H1 (cell line): ENCODE results near the gene CCL24. TPM values are rescaled to one million over a fixed set of nuclear protein-coding genes. Genes with fewer than 3 reads are reported as not detected.
"Not testable (repeated sequence)": the region's sequence is repeated elsewhere in the genome, so short reads cannot be mapped to it uniquely, and the experiment has no call there.

Experiments
- CTCF ChIA-PET: fragments of 300-600 bp; sonication (Branson Sonifier 250); formaldehyde crosslinking; loops from one replicate; lab custom pipeline; 2021; ENCODE audit not compliant: partially characterized antibody; lab: Charles Lee
- POLR2A ChIA-PET: fragments of 300-600 bp; sonication (Branson Sonifier 250); formaldehyde crosslinking; loops from one replicate; lab custom pipeline; 2021; ENCODE audit warnings: inconsistent platforms; ENCODE audit not compliant: partially characterized antibody; lab: Charles Lee
- DNase-seq, 2 experiments: peaks; one replicate each; pipeline versions ENCODE4 v3.0.0 to v3.0.0-alpha.2; 2010 to 2022; ENCODE audit warnings: low spot score in 2 of 2, low read depth in 1 of 2, mixed read lengths in 1 of 2
- FAIRE-seq: peaks from 2 replicates; lab custom pipeline; 2011; peaks lifted over from hg19 to GRCh38; lab: Jason Lieb, UNC
- H2AFZ ChIP-seq: 2 replicates; pipeline ENCODE4 v1.8.1; 2012; ENCODE audit warnings: low read length, inconsistent platforms
- H2AK5ac ChIP-seq: 2 replicates; pipeline ENCODE4 v1.6.1; 2013; ENCODE audit warnings: low read depth, low read length
- H2BK120ac ChIP-seq: replicated peaks from 2 replicates; pipeline ENCODE3; 2013; ENCODE audit warnings: low read depth, low read length, inconsistent platforms
- H2BK12ac ChIP-seq: 2 replicates; pipeline ENCODE4 v1.6.1; 2013; ENCODE audit warnings: low read depth, low read length
- H2BK15ac ChIP-seq: 2 replicates; pipeline ENCODE4 v1.6.1; 2013; ENCODE audit warnings: low read length
- H2BK20ac ChIP-seq: 2 replicates; pipeline ENCODE4 v1.6.1; 2013; ENCODE audit warnings: low read length
- H2BK5ac ChIP-seq: 2 replicates; pipeline ENCODE4 v1.6.1; 2013; ENCODE audit warnings: low read depth, low read length
- H3K14ac ChIP-seq: 2 replicates; pipeline ENCODE4 v1.6.1; 2013; ENCODE audit warnings: inconsistent platforms; ENCODE audit not compliant: insufficient read length
- H3K18ac ChIP-seq: 2 replicates; pipeline ENCODE4 v1.6.1; 2013; ENCODE audit warnings: low read length; ENCODE audit errors: extremely low read depth
- H3K23ac ChIP-seq: 2 replicates; pipeline ENCODE4 v1.6.1; 2013; ENCODE audit warnings: inconsistent platforms; ENCODE audit not compliant: insufficient read length
- H3K23me2 ChIP-seq: 2 replicates; pipeline ENCODE4 v1.6.1; 2013; ENCODE audit warnings: low read depth, low read length
- H3K27ac ChIP-seq: 2 replicates; pipeline ENCODE4 v1.6.1; 2011; ENCODE audit warnings: low read depth, low read length, inconsistent platforms
- H3K27me3 ChIP-seq, 4 experiments: replicated peaks in 1 of 4; 1 replicate in 1 of 4; 2 replicates in 3 of 4; pipeline versions ENCODE4 v1.6.1 to v1.8.1; 2011 to 2013; ENCODE audit warnings: low read length in 3 of 4, mild to moderate bottlenecking in 3 of 4, inconsistent platforms in 2 of 4, mixed read lengths in 2 of 4, moderate library complexity in 1 of 4; ENCODE audit not compliant: control insufficient read depth in 3 of 4, insufficient read depth in 3 of 4; ENCODE audit errors: extremely low read depth in 1 of 4
- H3K36me3 ChIP-seq, 4 experiments: 2 replicates each; pipeline versions ENCODE4 v1.6.1 to v1.8.1; 2011 to 2013; ENCODE audit warnings: mild to moderate bottlenecking in 4 of 4, low read length in 3 of 4, moderate library complexity in 2 of 4, control low read depth in 1 of 4, inconsistent platforms in 1 of 4; ENCODE audit not compliant: insufficient read depth in 4 of 4, control insufficient read depth in 2 of 4
- H3K4ac ChIP-seq: replicated peaks from 2 replicates; pipeline ENCODE3; 2013; ENCODE audit warnings: low read length, low read depth, mixed read lengths, inconsistent platforms; ENCODE audit not compliant: insufficient read length
- H3K4me1 ChIP-seq, 4 experiments: replicated peaks in 1 of 4; 1 replicate in 1 of 4; 2 replicates in 3 of 4; pipeline versions ENCODE4 v1.6.1 to v1.8.1; 2011 to 2013; ENCODE audit warnings: low read length in 3 of 4, inconsistent platforms in 2 of 4, mixed read lengths in 1 of 4; ENCODE audit not compliant: insufficient read depth in 4 of 4, control insufficient read depth in 3 of 4
- H3K4me2 ChIP-seq, 2 experiments: 2 replicates each; pipeline versions ENCODE4 v1.6.1 to v1.8.1; 2011 to 2013; ENCODE audit warnings: low read depth in 2 of 2, low read length in 2 of 2, control low read depth in 1 of 2, inconsistent platforms in 1 of 2, mild to moderate bottlenecking in 1 of 2; ENCODE audit not compliant: insufficient read depth in 1 of 2
- H3K4me3 ChIP-seq, 4 experiments: fragments of 200-600, 300-600 bp in 1 of 4; sonication (generic), shearing (Covaris generic), sonication (Bioruptor Twin) in 1 of 4; 2 replicates each; pipeline versions ENCODE4 v1.5.1 to v1.8.1; 2011 to 2016; ENCODE audit warnings: low read length in 4 of 4, low read depth in 3 of 4, control low read depth in 2 of 4, inconsistent platforms in 2 of 4, mild to moderate bottlenecking in 2 of 4, mixed read lengths in 1 of 4, moderate library complexity in 1 of 4; ENCODE audit not compliant: insufficient read depth in 2 of 4; ENCODE audit errors: extremely low read depth in 1 of 4
- H3K56ac ChIP-seq: replicated peaks from 2 replicates; pipeline ENCODE3; 2013; ENCODE audit warnings: low read depth, mild to moderate bottlenecking, mixed read lengths, low read length, inconsistent platforms; ENCODE audit not compliant: insufficient read length
- H3K79me1 ChIP-seq: 2 replicates; pipeline ENCODE4 v1.6.1; 2013; ENCODE audit warnings: low read depth, low read length, control low read depth
- H3K79me2 ChIP-seq, 2 experiments: 2 replicates each; pipeline versions ENCODE4 v1.6.1 to v1.8.1; 2012 to 2013; ENCODE audit warnings: low read length in 2 of 2, mild to moderate bottlenecking in 2 of 2, inconsistent platforms in 1 of 2; ENCODE audit not compliant: insufficient read depth in 2 of 2, control insufficient read depth in 1 of 2
- H3K9ac ChIP-seq, 4 experiments: replicated peaks in 1 of 4; 1 replicate in 1 of 4; 2 replicates in 3 of 4; pipeline versions ENCODE4 v1.6.1 to v1.8.1; 2011 to 2013; ENCODE audit warnings: low read depth in 3 of 4, low read length in 3 of 4, control low read depth in 2 of 4, mild to moderate bottlenecking in 2 of 4, moderate library complexity in 2 of 4, inconsistent platforms in 1 of 4; ENCODE audit errors: extremely low read depth in 1 of 4
- H3K9me3 ChIP-seq, 2 experiments: 2 replicates each; pipeline versions ENCODE4 v1.6.1 to v1.8.1; 2012 to 2013; ENCODE audit warnings: mild to moderate bottlenecking in 2 of 2, moderate library complexity in 2 of 2, control low read depth in 1 of 2, inconsistent platforms in 1 of 2, low read depth in 1 of 2, low read length in 1 of 2, mixed read lengths in 1 of 2; ENCODE audit not compliant: insufficient read depth in 2 of 2
- H4K20me1 ChIP-seq, 2 experiments: replicated peaks in 1 of 2; 2 replicates each; pipeline versions ENCODE3 to v1.8.1; 2011 to 2013; ENCODE audit warnings: inconsistent platforms in 2 of 2, low read length in 2 of 2, mild to moderate bottlenecking in 1 of 2; ENCODE audit not compliant: insufficient read depth in 2 of 2, control insufficient read depth in 1 of 2
- H4K5ac ChIP-seq: 2 replicates; pipeline ENCODE4 v1.6.1; 2013; ENCODE audit warnings: low read length, low read depth, mixed read lengths, inconsistent platforms; ENCODE audit not compliant: insufficient read length
- H4K8ac ChIP-seq: 2 replicates; pipeline ENCODE4 v1.8.0; 2013; ENCODE audit warnings: mild to moderate bottlenecking, moderate library complexity, low read length, inconsistent platforms; ENCODE audit not compliant: insufficient read depth; ENCODE audit errors: extremely low read depth
- H4K91ac ChIP-seq: replicated peaks from 2 replicates; pipeline ENCODE3; 2013; ENCODE audit warnings: low read length, mixed read lengths, inconsistent platforms; ENCODE audit not compliant: insufficient read length
- WGBS, 2 experiments: shearing (Covaris generic) in 1 of 2; methylation state at CpG; one replicate each; pipeline versions ENCODE4 v1.1.6 to v1.1.7; 2013 to 2015; ENCODE audit warnings: low lambda C conversion rate in 2 of 2, mixed read lengths in 2 of 2, inconsistent platforms in 1 of 2, low coverage in 1 of 2, missing lambda C conversion rate in 1 of 2; ENCODE audit not compliant: insufficient replicate concordance in 2 of 2, insufficient coverage in 1 of 2, insufficient read length in 1 of 2; ENCODE audit errors: extremely low coverage in 1 of 2, missing lambda C conversion rate in 1 of 2; 5-methylcytosine and 5-hydroxymethylcytosine counted together
- polyA plus RNA-seq, 7 experiments: library from polyadenylated mRNA; depleted of rRNA in 3 of 7; stranded (reverse) in 5 of 7; unstranded in 2 of 7; fragments of >200 nt in 5 of 7; fragments of 200-250 nt in 2 of 7; gene quantifications; 1 replicate in 5 of 7; 2 replicates in 1 of 7; 4 replicates in 1 of 7; pipeline versions ENCODE4 v1.2.1 to v1.2.3, GENCODE V29; 2011 to 2013; ENCODE audit warnings: missing spikeins in 2 of 7, mixed read lengths in 2 of 7
- total RNA-seq: library from RNA; stranded (reverse); fragmentation: NEBNext Ultra II Directional; extraction: Animal tissue kit (Norgen Biotek cat#: 25700); gene quantifications from 2 replicates; pipeline ENCODE4 v1.2.1, GENCODE V29; 2021

CCL24 gene
- total and polyA plus RNA-seq, 2 of the 8 experiments (the other 6 are each of a cell fraction or from before 2014, with no cell fraction given): not detected

DNA sequence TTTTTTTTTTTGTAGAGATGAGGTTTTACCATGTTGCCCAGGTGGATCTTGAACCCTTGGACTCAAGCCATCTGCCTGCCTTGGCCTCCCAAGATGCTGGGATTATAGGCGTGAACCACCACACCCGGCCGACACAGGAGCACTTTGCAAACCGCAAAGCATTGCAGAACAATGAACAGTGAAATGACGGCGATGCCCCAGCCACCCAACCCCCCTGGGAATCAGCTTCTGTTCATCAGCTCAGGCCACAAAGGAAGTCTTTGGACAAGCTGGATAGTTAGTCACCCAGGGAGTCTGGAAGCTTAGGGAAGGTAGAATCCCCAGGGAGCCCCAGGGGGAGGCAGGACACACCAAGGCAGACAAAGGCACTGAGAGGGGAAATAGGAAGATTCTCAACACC is 16.1 kb upstream of the CCL24 start:
- H2BK20ac ChIP-seq, H3K9me3 ChIP-seq, H4K20me1 ChIP-seq, H3K14ac ChIP-seq, H4K91ac ChIP-seq, H2BK5ac ChIP-seq, H4K8ac ChIP-seq, H3K23ac ChIP-seq, H3K9ac ChIP-seq, H3K4me3 ChIP-seq, H3K4me1 ChIP-seq, CTCF ChIA-PET, H2BK15ac ChIP-seq, H3K79me2 ChIP-seq, H3K36me3 ChIP-seq, H2AK5ac ChIP-seq, H2BK120ac ChIP-seq, H3K56ac ChIP-seq, H3K18ac ChIP-seq, DNase-seq, H3K27me3 ChIP-seq, H3K79me1 ChIP-seq, FAIRE-seq, H3K4me2 ChIP-seq, H3K23me2 ChIP-seq, H4K5ac ChIP-seq, H3K27ac ChIP-seq, H3K4ac ChIP-seq, H2AFZ ChIP-seq, H2BK12ac ChIP-seq: not testable (repeated sequence)
- 91% methylated on average over 6 of the region's 6 CpGs; no CpG with 5 or more reads in 1 of the 2 experiments for WGBS, 2 experiments
- POLR2A ChIA-PET: interaction anchor here (1.0 kb wide), 1 partner anchor 118 kb away, joined by 3 read pairs; no protein-coding TSS in a partner anchor
